GM12878 (cell line): ENCODE measurements around the gene CALR. TPM values are rescaled to one million over a fixed set of nuclear protein-coding genes. Genes with fewer than 3 reads are reported as not detected.

Experiments
- ASH2L ChIP-seq: fragments of 300-600, 200-600 bp; sonication (generic); IDR thresholded peaks from 2 replicates; pipeline ENCODE4 v1.6.1; 2017; ENCODE audit warnings: low read depth, mild to moderate bottlenecking, borderline replicate concordance
- FOXK2 ChIP-seq: fragments of 450-650 bp; IDR thresholded peaks from 2 replicates; pipeline ENCODE4 v1.6.1; 2017; ENCODE audit warnings: mild to moderate bottlenecking, moderate library complexity
- HDAC2 ChIP-seq: fragments of 200-600 bp; sonication (generic); IDR thresholded peaks from 2 replicates; pipeline ENCODE4 v1.6.1; 2017
- KAT2A ChIP-seq: conservative IDR thresholded peaks from 2 replicates; pipeline ENCODE4 v1.6.1; 2011; ENCODE audit warnings: low read depth, low read length; ENCODE audit not compliant: control insufficient read depth
- MYC ChIP-seq: IDR thresholded peaks from 2 replicates; pipeline ENCODE4 v1.6.1; 2011; ENCODE audit warnings: mild to moderate bottlenecking, low read length, moderate library complexity, inconsistent platforms; ENCODE audit not compliant: insufficient read depth, insufficient replicate concordance, insufficient read length, severe bottlenecking
- NFYA ChIP-seq: IDR thresholded peaks from 2 replicates; pipeline ENCODE4 v1.6.1; 2011; ENCODE audit warnings: low read depth, mild to moderate bottlenecking, low read length, improper control_type of control experiment, borderline replicate concordance
- NFYB ChIP-seq: IDR thresholded peaks from 2 replicates; pipeline ENCODE4 v1.6.1; 2011; ENCODE audit warnings: low read depth, mild to moderate bottlenecking, low read length, improper control_type of control experiment, moderate library complexity; ENCODE audit not compliant: insufficient read depth
- RB1 ChIP-seq: fragments of 450-650 bp; formaldehyde crosslinking; IDR thresholded peaks from 2 replicates; pipeline ENCODE4 v1.6.1; 2017; ENCODE audit warnings: mild to moderate bottlenecking, borderline replicate concordance
- SIX5 ChIP-seq: IDR thresholded peaks from 2 replicates; pipeline ENCODE4 v1.6.1; 2011; ENCODE audit warnings: mild to moderate bottlenecking, low read depth, low read length, moderate library complexity; ENCODE audit not compliant: severe bottlenecking
- SRF ChIP-seq, 2 experiments: IDR thresholded peaks; 2 replicates each; pipeline ENCODE4 v1.6.1; 2011; ENCODE audit warnings: low read depth in 2 of 2, low read length in 2 of 2, mild to moderate bottlenecking in 1 of 2, moderate library complexity in 1 of 2
- STAT1 ChIP-seq: fragments of 450-650 bp; conservative IDR thresholded peaks from 2 replicates; pipeline ENCODE4 v1.6.1; 2014; ENCODE audit warnings: antibody characterized with exemption, mild to moderate bottlenecking
- TCF3 ChIP-seq: IDR thresholded peaks from 2 replicates; pipeline ENCODE4 v1.6.1; 2012; ENCODE audit warnings: low read depth, mild to moderate bottlenecking, low read length, borderline replicate concordance; ENCODE audit not compliant: insufficient read depth
- YBX1 ChIP-seq: fragments of 450-650 bp; IDR thresholded peaks from 2 replicates; pipeline ENCODE4 v1.6.1; 2016; ENCODE audit warnings: antibody characterized with exemption
- polyA plus RNA-seq, 11 experiments: library from polyadenylated mRNA; depleted of rRNA in 4 of 11; unstranded in 6 of 11; stranded (reverse) in 5 of 11; fragments of >200 nt; fragmentation: Nextera tagmentation in 4 of 11; fragmentation: Illumina TruSeq in 1 of 11; extraction: Ambion mirVana in 4 of 11; extraction: Trizol in 1 of 11; gene quantifications; 1 replicate in 1 of 11; 2 replicates in 10 of 11; pipeline versions ENCODE4 v1.2.1 to v1.2.3, GENCODE V29; 2011 to 2016; ENCODE audit warnings: inconsistent platforms in 2 of 11, missing spikeins in 2 of 11, low read depth in 1 of 11
- total RNA-seq, 4 experiments: library from RNA; depleted of rRNA in 3 of 4; stranded (reverse); fragments of >200 nt in 3 of 4; fragmentation: Illumina TruSeq in 1 of 4; extraction: Trizol in 1 of 4; gene quantifications; 2 replicates each; pipeline versions ENCODE4 v1.2.1 to v1.2.3, GENCODE V29; 2013 to 2021
- TF ChIP-seq, protein P1 (sequence below), 3 experiments: IDR thresholded peaks in 2 of 3; conservative IDR thresholded peaks in 1 of 3; 2 replicates each; pipeline ENCODE4 v1.5.1; 2011; ENCODE audit warnings: low read depth in 3 of 3, low read length in 3 of 3, mild to moderate bottlenecking in 3 of 3, control low read depth in 2 of 3, moderate library complexity in 2 of 3, inconsistent platforms in 1 of 3, mixed read lengths in 1 of 3; ENCODE audit not compliant: control insufficient read depth in 2 of 3, insufficient read depth in 1 of 3; ENCODE audit errors: extremely low read depth in 1 of 3
- TF ChIP-seq, protein P2 (sequence below): fragments of 450-650 bp; formaldehyde crosslinking; IDR thresholded peaks from 2 replicates; pipeline ENCODE4 v1.4.0; 2022; ENCODE audit warnings: mild to moderate bottlenecking, moderate library complexity
- TF ChIP-seq, protein P3 (sequence below): fragments of 450-650 bp; IDR thresholded peaks from 2 replicates; pipeline ENCODE4 v1.6.1; 2017; ENCODE audit warnings: borderline replicate concordance
- TF ChIP-seq, protein P4 (sequence below): IDR thresholded peaks from 2 replicates; pipeline ENCODE4 v1.6.1; 2011; ENCODE audit warnings: mild to moderate bottlenecking, low read depth, low read length, moderate library complexity; ENCODE audit not compliant: insufficient replicate concordance

CALR gene
- total and polyA plus RNA-seq, 10 of the 15 experiments (the other 5 are each of a cell fraction or from before 2014, with no cell fraction given): 202 to 1,451 (median 749) TPM

DNA sequence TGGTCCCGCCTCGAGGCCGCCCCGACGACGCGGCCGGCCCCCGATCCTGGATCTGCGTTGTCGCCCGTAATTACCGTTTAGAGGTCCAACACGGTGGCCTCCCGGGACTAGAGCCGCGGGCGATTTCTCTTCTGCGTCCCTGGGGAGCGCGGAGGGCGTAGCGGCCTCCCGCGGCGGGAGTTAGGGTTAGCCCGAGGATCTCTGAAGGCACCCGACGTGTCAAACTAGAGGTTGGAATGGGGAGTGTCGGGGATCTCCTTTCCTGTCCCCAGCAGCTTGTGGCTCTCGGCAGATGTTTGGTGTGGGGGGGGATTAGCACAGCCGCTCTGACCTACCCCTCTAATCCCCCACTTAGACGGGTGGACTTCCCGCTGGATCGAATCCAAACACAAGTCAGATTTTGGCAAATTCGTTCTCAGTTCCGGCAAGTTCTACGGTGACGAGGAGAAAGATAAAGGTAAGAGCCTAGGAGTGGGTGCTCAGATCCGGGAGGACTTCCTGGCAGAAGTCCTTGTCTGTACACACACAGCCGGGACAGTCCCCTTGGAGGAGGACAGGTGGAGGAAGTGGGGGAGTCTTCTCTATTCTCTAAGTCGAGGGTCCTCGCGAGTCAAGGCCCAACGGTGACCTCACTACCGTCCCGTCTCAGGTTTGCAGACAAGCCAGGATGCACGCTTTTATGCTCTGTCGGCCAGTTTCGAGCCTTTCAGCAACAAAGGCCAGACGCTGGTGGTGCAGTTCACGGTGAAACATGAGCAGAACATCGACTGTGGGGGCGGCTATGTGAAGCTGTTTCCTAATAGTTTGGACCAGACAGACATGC lies 581 bp downstream of the CALR start (continued):
- TF ChIP-seq SIX5 (no peak), HDAC2 (no peak), STAT1 (no peak), ASH2L (no peak), YBX1 (no peak), RB1 (0 out of 2 replicates have a peak, but pooled peaks have one; percentile 64), SRF (IDR thresholded peaks at IDR 0.05; ENCODE audit: low read depth in 2 of 2, low read length in 2 of 2) (no peak), MYC (no peak), TCF3 (no peak), FOXK2 (no peak), NFYA (no peak), KAT2A (no peak), NFYB (no peak)
- TF ChIP-seq, protein P1, sequence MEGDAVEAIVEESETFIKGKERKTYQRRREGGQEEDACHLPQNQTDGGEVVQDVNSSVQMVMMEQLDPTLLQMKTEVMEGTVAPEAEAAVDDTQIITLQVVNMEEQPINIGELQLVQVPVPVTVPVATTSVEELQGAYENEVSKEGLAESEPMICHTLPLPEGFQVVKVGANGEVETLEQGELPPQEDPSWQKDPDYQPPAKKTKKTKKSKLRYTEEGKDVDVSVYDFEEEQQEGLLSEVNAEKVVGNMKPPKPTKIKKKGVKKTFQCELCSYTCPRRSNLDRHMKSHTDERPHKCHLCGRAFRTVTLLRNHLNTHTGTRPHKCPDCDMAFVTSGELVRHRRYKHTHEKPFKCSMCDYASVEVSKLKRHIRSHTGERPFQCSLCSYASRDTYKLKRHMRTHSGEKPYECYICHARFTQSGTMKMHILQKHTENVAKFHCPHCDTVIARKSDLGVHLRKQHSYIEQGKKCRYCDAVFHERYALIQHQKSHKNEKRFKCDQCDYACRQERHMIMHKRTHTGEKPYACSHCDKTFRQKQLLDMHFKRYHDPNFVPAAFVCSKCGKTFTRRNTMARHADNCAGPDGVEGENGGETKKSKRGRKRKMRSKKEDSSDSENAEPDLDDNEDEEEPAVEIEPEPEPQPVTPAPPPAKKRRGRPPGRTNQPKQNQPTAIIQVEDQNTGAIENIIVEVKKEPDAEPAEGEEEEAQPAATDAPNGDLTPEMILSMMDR (IDR thresholded peaks at IDR 0.05 in 2 of 3, conservative IDR thresholded peaks at IDR 0.05 in 1 of 3; ENCODE audit: control insufficient read depth in 2 of 3, extremely low read depth in 1 of 3, insufficient read depth in 1 of 3, low read depth in 3 of 3, low read length in 3 of 3): peak in 1 of 3 experiments; percentile 10; a peak in 1 of 6 replicates
- TF ChIP-seq, protein P2, sequence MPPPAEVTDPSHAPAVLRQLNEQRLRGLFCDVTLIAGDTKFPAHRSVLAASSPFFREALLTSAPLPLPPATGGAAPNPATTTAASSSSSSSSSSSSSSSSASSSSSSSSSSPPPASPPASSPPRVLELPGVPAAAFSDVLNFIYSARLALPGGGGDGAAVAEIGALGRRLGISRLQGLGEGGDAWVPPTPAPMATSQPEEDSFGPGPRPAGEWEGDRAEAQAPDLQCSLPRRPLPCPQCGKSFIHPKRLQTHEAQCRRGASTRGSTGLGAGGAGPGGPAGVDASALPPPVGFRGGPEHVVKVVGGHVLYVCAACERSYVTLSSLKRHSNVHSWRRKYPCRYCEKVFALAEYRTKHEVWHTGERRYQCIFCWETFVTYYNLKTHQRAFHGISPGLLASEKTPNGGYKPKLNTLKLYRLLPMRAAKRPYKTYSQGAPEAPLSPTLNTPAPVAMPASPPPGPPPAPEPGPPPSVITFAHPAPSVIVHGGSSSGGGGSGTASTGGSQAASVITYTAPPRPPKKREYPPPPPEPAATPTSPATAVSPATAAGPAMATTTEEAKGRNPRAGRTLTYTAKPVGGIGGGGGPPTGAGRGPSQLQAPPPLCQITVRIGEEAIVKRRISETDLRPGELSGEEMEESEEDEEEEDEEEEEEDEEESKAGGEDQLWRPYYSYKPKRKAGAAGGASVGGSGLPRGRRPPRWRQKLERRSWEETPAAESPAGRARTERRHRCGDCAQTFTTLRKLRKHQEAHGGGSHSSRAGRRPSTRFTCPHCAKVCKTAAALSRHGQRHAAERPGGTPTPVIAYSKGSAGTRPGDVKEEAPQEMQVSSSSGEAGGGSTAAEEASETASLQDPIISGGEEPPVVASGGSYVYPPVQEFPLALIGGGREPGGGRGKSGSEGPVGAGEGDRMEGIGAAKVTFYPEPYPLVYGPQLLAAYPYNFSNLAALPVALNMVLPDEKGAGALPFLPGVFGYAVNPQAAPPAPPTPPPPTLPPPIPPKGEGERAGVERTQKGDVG (CRISPR knock-in tag): no peak
- TF ChIP-seq, protein P3, sequence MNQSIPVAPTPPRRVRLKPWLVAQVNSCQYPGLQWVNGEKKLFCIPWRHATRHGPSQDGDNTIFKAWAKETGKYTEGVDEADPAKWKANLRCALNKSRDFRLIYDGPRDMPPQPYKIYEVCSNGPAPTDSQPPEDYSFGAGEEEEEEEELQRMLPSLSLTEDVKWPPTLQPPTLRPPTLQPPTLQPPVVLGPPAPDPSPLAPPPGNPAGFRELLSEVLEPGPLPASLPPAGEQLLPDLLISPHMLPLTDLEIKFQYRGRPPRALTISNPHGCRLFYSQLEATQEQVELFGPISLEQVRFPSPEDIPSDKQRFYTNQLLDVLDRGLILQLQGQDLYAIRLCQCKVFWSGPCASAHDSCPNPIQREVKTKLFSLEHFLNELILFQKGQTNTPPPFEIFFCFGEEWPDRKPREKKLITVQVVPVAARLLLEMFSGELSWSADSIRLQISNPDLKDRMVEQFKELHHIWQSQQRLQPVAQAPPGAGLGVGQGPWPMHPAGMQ: no peak
- TF ChIP-seq, protein P4, sequence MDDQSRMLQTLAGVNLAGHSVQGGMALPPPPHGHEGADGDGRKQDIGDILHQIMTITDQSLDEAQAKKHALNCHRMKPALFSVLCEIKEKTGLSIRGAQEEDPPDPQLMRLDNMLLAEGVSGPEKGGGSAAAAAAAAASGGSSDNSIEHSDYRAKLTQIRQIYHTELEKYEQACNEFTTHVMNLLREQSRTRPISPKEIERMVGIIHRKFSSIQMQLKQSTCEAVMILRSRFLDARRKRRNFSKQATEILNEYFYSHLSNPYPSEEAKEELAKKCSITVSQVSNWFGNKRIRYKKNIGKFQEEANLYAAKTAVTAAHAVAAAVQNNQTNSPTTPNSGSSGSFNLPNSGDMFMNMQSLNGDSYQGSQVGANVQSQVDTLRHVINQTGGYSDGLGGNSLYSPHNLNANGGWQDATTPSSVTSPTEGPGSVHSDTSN: no peak
